B cell (primary cell): ENCODE data around the gene CTRB2. TPM values are rescaled to one million over a fixed set of nuclear protein-coding genes. Genes with fewer than 3 reads are reported as not detected.

ENCODE experiments used
- ATAC-seq: fragments of 200-7000 bp; cut with Tn5 transposase; one replicate; pipeline ENCODE4 v1.10.0; 2021; ENCODE audit warnings: low read depth, mild to moderate bottlenecking, moderate number of reproducible peaks, moderate library complexity
- CTCF ChIA-PET: fragments of 350-600 bp; sonication (Branson Sonifier 250); formaldehyde crosslinking; loops from one replicate; lab custom pipeline; 2021; ENCODE audit warnings: antibody characterized with exemption, inconsistent platforms; lab: Charles Lee
- POLR2A ChIA-PET: fragments of 350-600 bp; sonication (Branson Sonifier 250); formaldehyde crosslinking; loops from one replicate; lab custom pipeline; 2021; ENCODE audit warnings: antibody characterized with exemption; lab: Charles Lee
- DNase-seq: peaks from one replicate; pipeline ENCODE4 v3.0.0; 2013
- H2AFZ ChIP-seq: 2 replicates; pipeline ENCODE4 v1.6.1; 2012; ENCODE audit warnings: mild to moderate bottlenecking, low read depth, low read length; ENCODE audit not compliant: insufficient read depth, poor library complexity, severe bottlenecking
- H3K27ac ChIP-seq, 2 donors: 1 replicate in 1 of 2; 2 replicates in 1 of 2; pipeline ENCODE4 v1.5.1; 2012 to 2013; ENCODE audit warnings: low read length in 2 of 2, mild to moderate bottlenecking in 2 of 2, moderate library complexity in 1 of 2
- H3K27me3 ChIP-seq, 4 experiments: fragments of 200-600 bp in 1 of 4; sonication (generic) in 1 of 4; replicated peaks in 1 of 4; 1 replicate in 2 of 4; 2 replicates in 2 of 4; pipeline versions ENCODE4 v1.6.1 to v1.7.0; 2013 to 2016; ENCODE audit warnings: low read length in 3 of 4, mild to moderate bottlenecking in 2 of 4, mixed read lengths in 1 of 4, moderate library complexity in 1 of 4; ENCODE audit not compliant: insufficient read depth in 4 of 4, control insufficient read depth in 3 of 4; ENCODE audit errors: control extremely low read depth in 1 of 4
- H3K36me3 ChIP-seq, 2 experiments: replicated peaks in 1 of 2; 1 replicate in 1 of 2; 2 replicates in 1 of 2; pipeline versions ENCODE4 v1.6.1 to v1.7.1; 2013; ENCODE audit warnings: low read length in 1 of 2; ENCODE audit not compliant: insufficient read depth in 2 of 2, control insufficient read depth in 1 of 2; ENCODE audit errors: control extremely low read depth in 1 of 2, extremely low read depth in 1 of 2
- H3K4me1 ChIP-seq, 2 donors: fragments of 200-600 bp in 1 of 2; sonication (generic) in 1 of 2; 1 replicate in 1 of 2; 2 replicates in 1 of 2; pipeline versions ENCODE4 v1.5.1 to v1.6.1; 2013 to 2017; ENCODE audit warnings: low read length in 2 of 2; ENCODE audit not compliant: control insufficient read depth in 2 of 2, insufficient read depth in 2 of 2
- H3K4me2 ChIP-seq: replicated peaks from 2 replicates; pipeline ENCODE3; 2012; ENCODE audit warnings: mild to moderate bottlenecking, low read depth, low read length; ENCODE audit not compliant: poor library complexity, severe bottlenecking
- H3K4me3 ChIP-seq, 5 experiments: fragments of 200-600 bp in 1 of 5; sonication (generic) in 1 of 5; 1 replicate in 3 of 5; 2 replicates in 2 of 5; pipeline versions ENCODE4 v1.5.1 to v1.7.0; 2011 to 2016; ENCODE audit warnings: low read length in 4 of 5, mild to moderate bottlenecking in 4 of 5, low read depth in 2 of 5, control low read depth in 1 of 5, moderate library complexity in 1 of 5; ENCODE audit not compliant: insufficient read depth in 1 of 5; ENCODE audit errors: control extremely low read depth in 1 of 5, extremely low read depth in 1 of 5
- H3K79me2 ChIP-seq: fragments of 200-600 bp; sonication (generic); one replicate; pipeline ENCODE4 v1.6.0; 2016; ENCODE audit warnings: low read length; ENCODE audit not compliant: control insufficient read depth, insufficient read depth
- H3K9ac ChIP-seq: fragments of 200-600 bp; sonication (generic); 2 replicates; pipeline ENCODE4 v1.6.1; 2017; ENCODE audit warnings: mild to moderate bottlenecking, low read length, moderate library complexity
- H3K9me3 ChIP-seq, 3 donors: one replicate each; pipeline versions ENCODE4 v1.6.1 to v1.7.1; 2013; ENCODE audit warnings: low read length in 2 of 3; ENCODE audit not compliant: control insufficient read depth in 2 of 3, insufficient read depth in 1 of 3; ENCODE audit errors: control extremely low read depth in 1 of 3
- H4K20me1 ChIP-seq: 2 replicates; pipeline ENCODE4 v1.6.0; 2012; ENCODE audit warnings: mild to moderate bottlenecking, low read length; ENCODE audit not compliant: insufficient read depth, control insufficient read depth, poor library complexity, severe bottlenecking
- H3K27ac Mint-ChIP-seq: one replicate; pipeline ENCODE4 v1.8.0; 2021; ENCODE audit warnings: mixed read lengths
- H3K27me3 Mint-ChIP-seq: one replicate; pipeline ENCODE4 v1.8.0; 2021; ENCODE audit warnings: mixed read lengths
- H3K4me1 Mint-ChIP-seq: one replicate; pipeline ENCODE4 v1.8.0; 2021; ENCODE audit warnings: mixed read lengths
- H3K4me3 Mint-ChIP-seq: one replicate; pipeline ENCODE4 v1.8.0; 2021; ENCODE audit warnings: mixed read lengths
- H3K9me3 Mint-ChIP-seq: one replicate; pipeline ENCODE4 v1.8.0; 2022; ENCODE audit warnings: mixed read lengths; ENCODE audit not compliant: insufficient read depth
- CTCF ChIP-seq: fragments of 200-600 bp; IDR thresholded peaks from one replicate; pipeline ENCODE4 v1.8.0; 2022; ENCODE audit warnings: antibody characterized with exemption, mild to moderate bottlenecking
- EZH2 ChIP-seq: IDR thresholded peaks from 2 replicates; pipeline ENCODE4 v1.6.1; 2012; ENCODE audit warnings: borderline replicate concordance, low read depth, mild to moderate bottlenecking, moderate library complexity, low read length; ENCODE audit not compliant: insufficient read depth, poor library complexity, severe bottlenecking
- WGBS: methylation state at CpG from one replicate; pipeline ENCODE4 v1.1.5; 2013; ENCODE audit warnings: missing lambda C conversion rate; ENCODE audit not compliant: insufficient coverage; 5-methylcytosine and 5-hydroxymethylcytosine counted together
- intact Hi-C: fragments of 100-400 bp; cut with micrococcal nuclease; formaldehyde crosslinking; loops from one replicate; pipeline ENCODE4 v1.10.0; 2022
- polyA plus RNA-seq: library from polyadenylated mRNA; depleted of rRNA; stranded (reverse); fragments of >200 nt; gene quantifications from 2 replicates; pipeline ENCODE4 v1.2.3, GENCODE V29; 2012
- total RNA-seq, 2 donors: library from RNA; stranded (reverse); fragments of 120-200 nt in 1 of 2; gene quantifications; 1 replicate in 1 of 2; 2 replicates in 1 of 2; pipeline versions ENCODE4 v1.2.3 to v1.2.4, GENCODE V29; 2013 to 2022

The CTRB2 gene
- total and polyA plus RNA-seq, 2 donors (not counting 1 experiment from before 2014, with no cell fraction given) = not detected

DNA sequence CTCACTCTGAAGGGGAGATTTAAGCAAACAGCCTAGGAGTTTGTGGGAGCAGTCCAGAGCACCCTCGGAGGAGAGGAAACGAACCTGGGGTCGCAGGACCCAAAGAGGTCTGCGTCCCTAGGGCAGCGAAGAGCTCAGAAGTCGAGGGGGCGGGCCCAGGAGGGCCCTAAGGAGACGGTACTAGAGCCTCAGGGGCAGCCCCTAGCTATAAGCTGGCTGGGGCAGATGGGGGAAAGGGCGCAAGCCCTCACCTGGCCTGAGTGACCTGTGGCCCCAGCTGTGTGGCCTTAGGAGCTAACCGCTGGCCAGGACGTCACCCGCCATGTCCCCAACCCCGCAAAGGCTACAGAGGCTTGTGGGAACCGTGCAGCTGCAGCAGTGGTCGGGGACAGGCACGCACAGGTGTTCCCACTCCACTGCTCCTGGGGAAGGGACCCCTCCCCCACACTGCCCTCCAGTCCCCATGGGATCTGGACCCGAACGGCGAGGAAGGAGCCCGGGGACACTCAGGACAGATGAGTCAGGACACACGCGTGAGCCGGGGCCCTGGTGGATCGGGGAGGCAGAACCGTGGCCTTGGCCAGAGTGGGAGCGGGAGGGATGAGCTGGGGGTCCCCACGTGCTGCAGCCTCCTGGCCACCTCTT lies 2.0 kb upstream of the CTRB2 start:
- ATAC-seq (no peak), DNase-seq (no peak)
- Histone ChIP-seq H3K4me1 (no peaks in the 10 kb centered on the region), H3K27ac (no peak overlapping the region), H3K9ac (no peak overlapping the region), H3K4me3 (no peak overlapping the region), H3K36me3 (no peaks in the 10 kb centered on the region), H3K4me2 (no peak overlapping the region), H3K27me3 (peaks cover 0 to 10% (median 0%) of the 10 kb centered on the region in 4 experiments), H3K79me2 (no peaks in the 10 kb centered on the region), H3K9me3 (peaks cover 0 to 7% (median 0%) of the 10 kb centered on the region in 3 donors), H2AFZ (no peak overlapping the region), H4K20me1 (no peaks in the 10 kb centered on the region)
- Mint-ChIP-seq H3K4me3 (no peak overlapping the region), H3K4me1 (no peaks in the 10 kb centered on the region), H3K9me3 (no peaks in the 10 kb centered on the region), H3K27me3 (peaks cover 10% of the 10 kb centered on the region), H3K27ac (no peak overlapping the region)
- 83% methylated on average over 25 of the region's 27 CpGs for WGBS
- ChIA-PET POLR2A (no interaction called here), CTCF (interaction anchor here (1.0 kb wide), 1 partner anchor 24 kb away, joined by 6 read pairs; no protein-coding TSS in a partner anchor)
- intact Hi-C loops = no loop called here
- TF ChIP-seq EZH2 = no peak
- TF ChIP-seq CTCF = no peak

GRCh38 chr16:75208242-75208825 lies 1.4 kb upstream of the CTRB2 start:
- no peak overlapping the region for H3K9ac ChIP-seq
- intact Hi-C loops = no loop called here
- WGBS = 70% methylated on average over 6 of the region's 13 CpGs

More at GRCh38 chr16:75208242-75208825, 1.4 kb upstream of the CTRB2 start:
- H3K79me2 ChIP-seq = no peaks in the 10 kb centered on the region
- Mint-ChIP-seq H3K27me3 (peaks cover 16% of the 10 kb centered on the region), H3K27ac (no peak overlapping the region), H3K4me1 (no peaks in the 10 kb centered on the region), H3K9me3 (no peaks in the 10 kb centered on the region), H3K4me3 (no peak overlapping the region)
- ATAC-seq (no peak), DNase-seq (no peak)
- H3K27me3 ChIP-seq = peaks cover 0 to 16% (median 1%) of the 10 kb centered on the region in 4 experiments
- CTCF ChIA-PET = interaction anchor here (1.0 kb wide), 1 partner anchor 25 kb away, joined by 6 read pairs; no protein-coding TSS in a partner anchor
- H3K4me2 ChIP-seq = no peak overlapping the region
- no peaks in the 10 kb centered on the region for H3K36me3 ChIP-seq
- no peaks in the 10 kb centered on the region for H4K20me1 ChIP-seq
- H2AFZ ChIP-seq = no peak overlapping the region
- H3K4me3 ChIP-seq = no peak overlapping the region
- POLR2A ChIA-PET = no interaction called here
- H3K9me3 ChIP-seq = peaks cover 0 to 7% (median 0%) of the 10 kb centered on the region in 3 donors
- TF ChIP-seq CTCF (no peak), EZH2 (no peak)
- H3K4me1 ChIP-seq = no peaks in the 10 kb centered on the region
- no peak overlapping the region for H3K27ac ChIP-seq
